ENCODE measurements around the gene SHROOM3.

DNA sequence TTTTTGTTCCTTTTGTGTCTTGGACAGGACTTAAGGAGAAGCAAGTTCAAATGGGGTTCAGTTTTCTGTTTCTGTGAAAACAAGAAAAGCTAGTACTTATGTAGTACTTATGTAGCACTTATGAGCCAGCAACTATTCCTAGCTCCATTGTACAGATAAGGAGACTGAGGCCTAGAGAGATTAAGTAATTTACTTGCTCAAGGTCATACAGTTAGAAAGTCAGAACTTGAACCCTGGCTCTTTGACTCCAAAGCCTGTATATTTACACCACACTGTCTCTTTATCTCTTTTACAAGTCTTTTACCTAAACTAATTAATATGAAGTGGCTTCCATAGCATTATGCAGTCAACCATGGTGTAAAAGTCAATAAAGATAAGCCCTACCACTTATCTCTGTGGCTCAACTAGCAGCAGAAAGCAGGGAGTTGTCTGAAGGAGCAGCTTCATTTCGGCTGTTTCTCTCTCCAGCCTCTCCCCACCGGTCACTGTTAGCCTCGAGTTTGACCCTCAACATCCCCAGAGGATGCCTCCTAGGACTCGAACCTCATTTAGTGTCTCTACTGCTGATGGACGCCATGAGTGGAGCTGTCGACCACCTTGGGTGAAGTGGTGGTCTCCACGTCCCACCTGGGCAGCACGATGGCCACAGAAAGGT is 209.9 kb downstream of the SHROOM3 start:
- no peak for TF ChIP-seq GATA2 (IDR thresholded peaks at IDR 0.05; ENCODE audit: low read depth, low read length)
- TF ChIP-seq GATA3 (IDR thresholded peaks at IDR 0.05; ENCODE audit: low read depth, low read length), result no peak

Measured in SH-SY5Y (cell line).